ENCODE data around the gene HEXB. TPM values are rescaled to one million over a fixed set of nuclear protein-coding genes. Genes with fewer than 3 reads are reported as not detected.

Gene HEXB
- total RNA-seq, 1 experiment from 2014 or later: 65.3 TPM

- intact Hi-C loops (cut with micrococcal nuclease; ENCODE audit: unreplicated experiment): no loop called here
Observed at GRCh38 chr5:74638544-74638969, 46.5 kb upstream of the HEXB start.

GRCh38 chr5:74638970-74639806, 45.8 kb upstream of the HEXB start:
- Histone ChIP-seq H3K27me3 (replicated peaks; ENCODE audit: insufficient read depth, low read depth, low read length, poor library complexity) (no peaks in the 10 kb centered on the region), H3K27ac (ENCODE audit: low read depth, low read length, poor library complexity, severe bottlenecking) (peak overlapping the region; percentile 62), H3K36me3 (ENCODE audit: insufficient read depth, low read length, poor library complexity, severe bottlenecking) (no peaks in the 10 kb centered on the region), H3K4me1 (ENCODE audit: insufficient read depth, low read length, poor library complexity, severe bottlenecking) (peaks cover 28% of the 10 kb centered on the region), H3K4me3 (ENCODE audit: low read depth, low read length, poor library complexity, severe bottlenecking) (peak overlapping the region; percentile 68), H3K9me3 (ENCODE audit: low read depth, low read length, poor library complexity, severe bottlenecking) (no peaks in the 10 kb centered on the region)
- TF ChIP-seq EZH2 (IDR thresholded peaks at IDR 0.05; ENCODE audit: borderline replicate concordance, low read depth, low read length, poor library complexity, severe bottlenecking): no peak
- TF ChIP-seq CTCF (conservative IDR thresholded peaks at IDR 0.05; ENCODE audit: low read depth, low read length): no peak
- intact Hi-C loops (cut with micrococcal nuclease; ENCODE audit: unreplicated experiment): no loop called here
- DNase-seq (ENCODE audit: low spot score): peak; percentile 24
- ChIA-PET POLR2A (ENCODE audit: low non-redundant PET) (interaction anchor here (0.6 kb wide), 1 partner anchor 513 kb away, joined by 3 read pairs; no protein-coding TSS in a partner anchor), CTCF (interaction anchor here (0.7 to 1.0 kb wide), 2 partner anchors 426 to 698 kb away, joined by 3 read pairs; no protein-coding TSS in a partner anchor)
- BruUV-seq (replicated peaks): TSS peak; percentile 41

More at GRCh38 chr5:74638544-74638969, 46.5 kb upstream of the HEXB start:
- no TSS peak for BruUV-seq (replicated peaks)
- ChIA-PET POLR2A (ENCODE audit: low non-redundant PET) (interaction anchor here (0.6 kb wide), 1 partner anchor 512 kb away, joined by 3 read pairs; no protein-coding TSS in a partner anchor), CTCF (no interaction called here)
- H3K4me1 ChIP-seq (ENCODE audit: insufficient read depth, low read length, poor library complexity, severe bottlenecking): peaks cover 28% of the 10 kb centered on the region
- H3K27me3 ChIP-seq (replicated peaks; ENCODE audit: insufficient read depth, low read depth, low read length, poor library complexity): no peaks in the 10 kb centered on the region
- peak overlapping the region; percentile 68 for H3K4me3 ChIP-seq (ENCODE audit: low read depth, low read length, poor library complexity, severe bottlenecking)
- H3K9me3 ChIP-seq (ENCODE audit: low read depth, low read length, poor library complexity, severe bottlenecking): no peaks in the 10 kb centered on the region
- no peak overlapping the region for H3K27ac ChIP-seq (ENCODE audit: low read depth, low read length, poor library complexity, severe bottlenecking)
- no peaks in the 10 kb centered on the region for H3K36me3 ChIP-seq (ENCODE audit: insufficient read depth, low read length, poor library complexity, severe bottlenecking)
- TF ChIP-seq CTCF (conservative IDR thresholded peaks at IDR 0.05; ENCODE audit: low read depth, low read length) (no peak), EZH2 (IDR thresholded peaks at IDR 0.05; ENCODE audit: borderline replicate concordance, low read depth, low read length, poor library complexity, severe bottlenecking) (no peak)
- DNase-seq (ENCODE audit: low spot score): no peak

- H3K27ac ChIP-seq (ENCODE audit: low read depth, low read length, poor library complexity, severe bottlenecking): peak overlapping the region; percentile 62
- POLR2A ChIA-PET (ENCODE audit: low non-redundant PET): no interaction called here
- H3K4me3 ChIP-seq (ENCODE audit: low read depth, low read length, poor library complexity, severe bottlenecking): peak overlapping the region; percentile 68
- H3K9me3 ChIP-seq (ENCODE audit: low read depth, low read length, poor library complexity, severe bottlenecking): no peaks in the 10 kb centered on the region
- TF ChIP-seq CTCF (conservative IDR thresholded peaks at IDR 0.05; ENCODE audit: low read depth, low read length): no peak
- no peak for TF ChIP-seq EZH2 (IDR thresholded peaks at IDR 0.05; ENCODE audit: borderline replicate concordance, low read depth, low read length, poor library complexity, severe bottlenecking)
- H3K27me3 ChIP-seq (replicated peaks; ENCODE audit: insufficient read depth, low read depth, low read length, poor library complexity): no peaks in the 10 kb centered on the region
- CTCF ChIA-PET: interaction anchor here (0.7 to 1.1 kb wide), 3 partner anchors 427 to 1049 kb away, joined by 3 to 4 read pairs (median 3); no protein-coding TSS in a partner anchor
- intact Hi-C loops (cut with micrococcal nuclease; ENCODE audit: unreplicated experiment): loop anchor here (2.0 to 10.0 kb wide), 7 partner anchors 208 to 1049 kb away; no protein-coding TSS in a partner anchor
- BruUV-seq (replicated peaks): no TSS peak
- peaks cover 28% of the 10 kb centered on the region for H3K4me1 ChIP-seq (ENCODE audit: insufficient read depth, low read length, poor library complexity, severe bottlenecking)
- H3K36me3 ChIP-seq (ENCODE audit: insufficient read depth, low read length, poor library complexity, severe bottlenecking): no peaks in the 10 kb centered on the region
- peak; percentile 62 for DNase-seq (ENCODE audit: low spot score)
Observed at GRCh38 chr5:74639807-74640449, 45.1 kb upstream of the HEXB start.
